EH (cell line): ENCODE results near the gene HTR4.
A peak's percentile ranks its signal among the peaks of the same experiment; 100 is the strongest.

ENCODE experiments used
- DNase-seq: peaks from one replicate; pipeline ENCODE4 v3.0.0-alpha.2; 2015; ENCODE audit warnings: low read depth

Gene HTR4

DNA sequence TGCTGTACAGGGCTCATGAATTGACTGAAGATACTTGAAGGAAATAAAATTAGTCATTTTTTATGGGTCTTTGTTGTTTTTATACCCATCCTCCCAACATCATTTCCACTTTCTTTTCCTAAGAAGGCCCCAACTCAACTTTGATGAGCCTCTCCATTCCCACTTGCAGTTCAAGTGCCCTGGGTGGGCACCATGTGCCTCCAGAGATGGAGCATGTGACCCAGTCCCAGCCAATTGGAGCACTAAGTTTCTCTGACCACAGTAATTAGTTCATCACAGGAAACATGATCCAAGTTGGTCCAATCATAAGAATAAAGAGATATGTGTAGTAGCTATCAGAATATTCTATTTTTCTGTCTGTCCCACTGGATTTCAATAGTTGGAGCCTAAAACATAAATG, 46.9 kb downstream of the HTR4 start:
- no peak for DNase-seq

- no peak for DNase-seq
Measured at GRCh38 chr5:148606296-148606695, 48.0 kb downstream of the HTR4 start.

GRCh38 chr5:148599187-148599586, 55.1 kb downstream of the HTR4 start:
- DNase-seq, result no peak

DNA sequence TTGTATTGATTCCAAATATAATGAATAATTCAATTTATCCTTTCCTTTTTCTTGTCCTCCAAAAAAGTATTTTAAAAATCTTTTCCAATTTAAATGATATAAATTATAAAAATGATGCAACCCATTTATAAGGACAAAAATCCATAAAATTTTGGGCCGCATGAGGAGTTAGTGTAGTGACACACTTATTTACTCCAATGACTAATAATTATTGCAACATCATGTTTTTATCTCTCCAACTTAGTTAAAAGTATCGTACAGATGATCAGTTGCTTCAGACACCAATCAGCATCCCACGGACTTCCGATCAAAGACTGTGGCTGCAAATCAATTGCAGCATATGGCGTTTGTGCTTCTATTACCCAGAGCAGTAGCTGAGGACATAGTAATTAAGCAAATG, 58.6 kb downstream of the HTR4 start:
- DNase-seq, result no peak

DNA sequence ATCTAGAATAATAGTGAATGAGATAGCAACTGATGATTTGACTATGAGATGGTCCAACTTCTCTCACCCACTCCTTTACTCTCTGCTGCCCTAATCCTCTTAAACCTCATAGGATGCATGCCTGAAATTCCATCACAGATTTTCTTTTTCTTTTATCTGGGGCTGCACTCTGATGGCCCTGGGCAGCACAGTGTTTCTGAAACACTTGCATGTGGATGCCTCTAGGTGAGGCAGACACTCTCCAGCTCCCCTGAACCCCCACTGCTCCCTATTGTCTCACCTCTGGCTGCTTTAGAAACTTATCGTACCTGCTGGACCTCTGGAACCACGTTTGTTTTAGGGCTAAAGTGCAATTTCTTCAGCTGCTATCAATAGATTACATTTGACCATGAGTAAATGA, 67.5 kb downstream of the HTR4 start:
- no peak for DNase-seq

DNA sequence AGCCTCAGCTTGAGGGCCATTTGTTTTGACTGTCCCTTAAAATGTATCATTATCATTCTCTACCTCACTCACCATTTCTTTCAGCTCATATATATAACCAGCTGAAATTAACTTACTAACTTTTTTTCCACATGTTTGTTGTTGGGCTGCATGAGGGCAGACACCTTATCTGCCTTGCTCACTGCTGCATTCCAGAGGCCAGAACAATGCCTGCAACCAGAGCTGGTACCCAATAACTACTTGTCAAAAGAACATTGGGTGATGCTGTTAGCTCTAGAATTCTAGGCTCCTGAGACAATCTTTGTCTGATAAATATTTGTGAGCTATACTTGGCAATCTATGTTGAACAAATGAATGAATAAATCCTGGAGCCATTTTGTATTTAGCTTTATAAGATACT, 68.3 kb downstream of the HTR4 start:
- DNase-seq, result no peak

- DNase-seq, result no peak
Measured at GRCh38 chr5:148584103-148584502, 70.2 kb downstream of the HTR4 start.

DNA sequence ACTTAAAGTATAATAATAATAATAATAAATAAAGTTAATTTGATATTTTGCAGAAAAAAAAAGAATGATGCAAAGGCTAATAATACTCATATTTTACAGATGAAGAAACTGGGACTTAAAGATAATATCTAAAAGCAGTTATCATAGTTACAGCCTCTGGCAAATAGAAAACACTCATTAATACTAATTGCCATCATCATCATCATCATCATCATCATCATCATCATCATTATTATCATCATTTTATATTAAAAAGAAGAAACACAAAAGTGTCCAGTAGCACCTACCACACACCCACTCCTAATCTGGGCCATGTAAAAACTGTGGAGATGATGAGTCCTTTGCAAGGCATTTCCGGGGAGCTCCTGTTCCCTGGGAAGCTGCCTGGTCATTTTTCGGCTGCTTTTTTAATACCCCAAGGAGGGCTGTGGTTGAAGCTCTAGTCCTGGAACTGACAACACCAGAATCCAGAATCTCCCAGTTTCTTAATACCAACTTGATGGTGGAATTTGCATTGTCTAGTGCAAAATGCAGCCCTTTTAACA, 70.8 kb downstream of the HTR4 start:
- peak; percentile 27 for DNase-seq

GRCh38 chr5:148574167-148574566, 80.2 kb downstream of the HTR4 start:
- DNase-seq, result no peak

- no peak for DNase-seq
Measured at GRCh38 chr5:148573374-148573773, 81.0 kb downstream of the HTR4 start.

DNA sequence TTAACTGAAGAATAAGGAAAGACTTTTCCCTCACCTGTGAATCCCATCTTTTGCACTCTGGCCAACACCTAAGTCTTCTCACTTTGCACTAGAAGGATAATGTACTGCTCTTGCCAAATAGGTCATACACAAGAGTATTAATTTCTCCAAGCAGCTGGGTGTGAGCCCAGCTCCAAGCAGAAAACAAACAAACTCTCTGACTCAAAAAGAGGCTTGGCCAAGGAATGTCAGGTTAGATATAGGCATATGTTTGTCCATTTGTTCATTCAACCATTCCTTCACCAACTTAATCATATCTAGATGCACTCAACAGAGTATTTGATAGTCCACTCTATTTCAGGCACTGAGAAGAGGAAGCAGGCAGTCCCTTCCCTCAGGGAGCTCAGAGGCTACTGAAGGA, 84.4 kb downstream of the HTR4 start:
- DNase-seq, result no peak

DNA sequence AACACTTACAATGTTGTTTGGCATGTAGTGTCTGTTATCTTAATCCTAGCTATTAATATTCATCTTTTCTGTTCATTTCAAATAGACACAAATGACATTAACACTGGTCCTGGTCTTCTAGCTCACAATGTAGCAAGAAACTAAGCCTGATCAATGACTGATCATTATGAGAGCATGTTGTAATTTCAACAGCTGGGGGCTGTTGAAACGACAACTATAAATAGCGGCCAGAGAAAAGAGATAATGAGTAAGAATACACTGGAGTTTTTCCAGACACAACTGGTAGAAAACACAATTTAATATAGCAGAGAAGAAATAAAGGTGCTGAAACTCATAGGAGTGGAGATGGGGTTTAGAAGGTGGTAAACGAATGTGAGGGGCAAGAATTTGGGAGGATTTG, 89.2 kb downstream of the HTR4 start:
- DNase-seq, result no peak

DNA sequence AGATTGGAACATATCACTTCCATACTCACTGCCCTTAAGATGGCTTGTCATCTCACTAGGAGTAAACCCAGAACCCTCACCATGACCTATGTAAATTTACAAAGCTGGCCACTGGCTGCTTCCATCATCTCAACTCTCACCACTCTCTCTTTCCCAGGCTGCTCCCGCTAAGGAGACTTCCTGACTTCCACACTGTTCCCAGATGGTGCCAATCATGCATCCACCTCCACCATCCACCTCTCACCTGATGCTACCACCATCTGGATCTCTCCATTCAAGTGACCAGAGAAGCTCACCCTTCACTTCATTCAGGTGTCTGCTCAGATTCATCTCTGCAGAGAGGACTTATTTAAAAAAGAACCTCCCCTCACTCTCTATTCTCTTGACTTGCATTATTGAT, 91.3 kb downstream of the HTR4 start:
- no peak for DNase-seq

GRCh38 chr5:148561801-148562311, 92.5 kb downstream of the HTR4 start:
- DNase-seq, result no peak

DNA sequence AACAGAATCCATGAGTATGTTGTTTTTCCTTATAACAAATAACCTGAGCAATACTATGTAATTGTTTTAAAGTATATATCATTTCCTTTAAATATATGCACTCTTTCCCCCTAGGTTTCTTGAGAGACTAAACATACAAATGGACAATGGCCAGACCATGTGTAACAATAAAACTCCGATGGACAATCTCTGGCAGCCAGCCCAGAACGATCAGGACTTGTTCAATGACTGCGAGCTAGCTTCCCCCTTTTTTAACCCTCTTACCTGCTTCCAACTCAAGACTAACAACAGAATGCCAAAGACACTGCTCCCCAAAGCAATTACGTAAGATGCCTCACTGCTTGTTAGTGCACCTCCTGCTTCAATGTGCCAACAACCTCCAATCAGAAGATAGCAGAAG, 94.9 kb downstream of the HTR4 start:
- DNase-seq, result no peak

- no peak for DNase-seq
Measured at GRCh38 chr5:148558892-148559291, 95.4 kb downstream of the HTR4 start.

DNA sequence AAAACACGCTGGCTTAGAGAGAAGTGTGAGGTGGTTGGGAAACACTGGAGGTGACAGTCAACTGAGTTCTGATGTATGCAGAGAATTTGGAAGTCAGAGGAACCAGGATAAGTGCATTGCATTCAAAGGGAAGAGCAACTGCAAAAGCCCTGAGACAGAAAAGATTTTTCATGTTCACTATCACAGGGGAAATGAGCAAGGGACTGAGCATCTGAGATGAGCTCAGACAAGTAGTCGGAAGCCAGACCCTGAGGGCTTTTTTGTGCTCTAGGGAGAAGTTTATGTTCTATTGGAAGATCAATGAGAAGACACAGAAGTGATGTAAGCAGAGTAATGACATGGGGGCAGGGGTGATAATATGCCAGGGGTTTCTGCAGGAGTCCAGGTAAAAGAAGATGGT, 97.5 kb downstream of the HTR4 start:
- no peak for DNase-seq

DNA sequence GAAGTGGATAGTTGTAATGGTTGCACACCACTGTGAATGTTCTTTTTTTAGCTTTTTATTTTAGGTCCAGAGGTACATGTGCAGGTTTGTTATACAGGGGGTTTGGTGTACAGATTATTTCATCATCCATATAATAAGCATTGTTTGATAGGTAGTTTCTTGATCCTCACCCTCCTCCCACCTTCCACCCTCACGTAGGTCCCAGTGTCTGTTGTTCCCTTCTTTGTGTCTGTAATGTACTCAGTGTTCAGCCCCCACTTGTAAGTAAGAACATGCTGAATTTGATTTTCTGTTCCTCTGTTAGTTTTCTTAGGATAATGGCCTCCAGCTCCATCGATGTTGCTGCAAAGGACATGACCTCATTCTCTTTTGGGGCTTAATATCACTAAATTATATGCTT, 99.7 kb downstream of the HTR4 start:
- DNase-seq, result no peak

DNA sequence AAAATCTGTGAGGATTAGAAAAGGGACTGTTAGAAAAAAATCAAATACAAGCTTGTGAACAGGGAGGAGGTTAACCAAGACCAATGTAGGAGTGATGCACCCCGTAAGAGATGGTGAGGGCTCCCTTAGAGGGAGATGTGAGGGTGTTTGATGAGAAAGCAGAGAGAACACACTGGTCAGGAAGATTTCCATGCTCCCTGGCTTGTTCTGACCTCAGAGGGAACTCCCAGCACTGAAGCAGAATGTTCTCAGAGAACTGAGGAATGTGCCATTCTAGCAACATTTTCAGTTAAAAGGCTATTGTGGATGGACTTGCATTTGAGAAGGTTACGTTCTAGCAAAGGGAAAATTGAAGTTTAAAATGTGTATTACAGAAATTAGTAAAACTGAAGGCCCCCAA, 110.6 kb downstream of the HTR4 start:
- no peak for DNase-seq

- peak; percentile 54 for DNase-seq
Measured at GRCh38 chr5:148542812-148543211, 111.5 kb downstream of the HTR4 start.

DNA sequence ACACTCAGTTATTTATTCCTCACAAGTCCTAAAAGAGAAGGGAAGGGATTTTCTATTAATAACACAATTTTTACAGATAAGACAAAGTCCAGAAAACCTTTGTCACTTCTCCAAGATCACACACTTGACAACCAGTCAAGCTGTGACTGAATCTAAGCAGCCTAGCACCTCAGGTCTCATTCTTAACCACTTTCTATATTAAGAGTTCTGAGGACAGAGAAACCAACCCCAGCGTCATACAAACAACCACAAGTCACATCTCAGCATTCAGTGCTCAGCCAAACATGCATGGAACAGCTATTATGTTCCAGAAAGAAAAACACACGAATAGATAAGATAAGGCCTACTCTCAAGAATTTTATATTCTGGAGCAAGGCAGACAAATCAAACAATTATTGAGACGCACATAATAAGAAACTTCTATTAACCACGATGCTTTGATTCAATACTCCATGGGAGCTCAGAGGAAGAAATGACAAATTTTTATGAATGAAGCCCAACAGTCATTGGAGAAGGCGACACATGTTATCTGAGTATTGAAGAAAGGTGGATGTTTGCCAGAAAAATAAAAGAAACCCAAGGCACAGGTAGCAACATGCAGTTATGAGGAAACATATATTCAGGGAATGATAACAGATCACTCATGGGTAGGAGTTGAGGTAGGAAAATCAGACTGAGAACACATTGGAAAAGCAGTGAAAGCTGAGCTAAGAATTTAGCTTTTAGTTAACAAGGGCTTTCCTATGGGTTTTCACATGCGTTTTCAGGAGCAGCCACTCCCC, 113.1 kb downstream of the HTR4 start:
- no peak for DNase-seq

- DNase-seq, result peak; percentile 7
Measured at GRCh38 chr5:148540647-148541046, 113.7 kb downstream of the HTR4 start.

DNA sequence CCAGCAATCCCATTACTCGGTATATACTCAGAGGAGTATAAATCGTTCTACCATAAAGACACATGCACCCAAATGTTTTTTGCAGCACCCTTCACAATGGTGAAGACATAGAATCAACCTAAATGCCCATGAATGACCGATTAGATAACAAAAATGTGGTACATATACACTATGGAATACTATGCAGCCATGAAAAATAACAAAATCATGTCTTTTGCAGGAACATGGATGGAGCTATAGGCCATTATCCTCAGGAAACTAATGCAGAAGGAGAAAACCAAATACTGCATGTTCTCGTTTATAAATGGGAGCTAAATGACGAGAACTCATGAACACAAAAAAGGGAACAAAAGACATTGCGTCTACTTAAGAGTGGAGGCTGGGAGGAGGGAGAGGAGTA, 114.5 kb downstream of the HTR4 start:
- DNase-seq, result no peak

GRCh38 chr5:148535190-148535589, 119.1 kb downstream of the HTR4 start:
- DNase-seq, result no peak
